ENCODE results near the gene NEK4. TPM values are rescaled to one million over a fixed set of nuclear protein-coding genes. Genes with fewer than 3 reads are reported as not detected.

NEK4 gene
- total and polyA plus RNA-seq, 4 donors: 5.4 to 28.7 (median 15.4) TPM

DNA sequence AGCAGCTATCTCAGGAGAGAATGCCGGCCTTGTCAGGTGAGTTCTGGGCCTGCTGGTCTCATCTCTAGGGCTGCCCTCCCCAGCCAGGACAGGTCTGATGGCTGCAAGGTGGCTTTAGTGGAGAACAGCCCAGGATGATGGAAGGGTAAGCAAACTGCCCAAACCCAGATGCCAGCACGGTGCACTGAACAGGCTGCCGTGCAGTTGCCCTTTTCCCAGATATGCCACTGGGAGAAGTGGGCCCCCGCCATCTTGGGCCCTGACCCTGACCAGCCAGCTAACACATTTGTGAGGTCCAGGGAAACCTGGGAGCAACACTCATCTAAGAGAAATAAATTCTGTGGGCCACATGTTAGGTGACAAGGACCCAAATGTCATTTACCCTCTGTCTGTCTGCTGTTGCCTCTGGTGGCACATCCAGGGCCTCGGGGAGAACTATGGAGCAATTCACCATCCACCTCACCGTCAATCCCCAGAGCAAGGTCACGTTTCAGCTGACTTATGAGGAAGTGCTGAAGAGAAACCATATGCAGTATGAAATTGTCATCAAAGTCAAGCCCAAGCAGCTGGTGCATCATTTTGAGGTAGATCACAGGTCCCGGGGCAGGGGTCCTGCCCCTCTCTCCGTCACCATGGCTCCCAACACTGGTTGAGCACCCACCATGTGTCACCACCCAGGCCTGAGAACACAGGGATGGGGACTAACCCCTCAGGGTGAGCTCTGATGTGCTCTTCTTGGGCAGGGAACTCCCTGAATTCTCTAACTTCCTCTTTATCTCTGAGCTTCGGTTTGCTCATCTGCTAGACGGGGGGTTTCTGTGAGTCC is 8.5 kb upstream of the NEK4 start:
- H3K9me3 ChIP-seq (ENCODE audit: control insufficient read depth in 4 of 4, low read length in 3 of 4): no peaks in the 10 kb centered on the region
- H3K4me1 ChIP-seq (ENCODE audit: control insufficient read depth in 4 of 4, insufficient read depth in 4 of 4, low read length in 3 of 4): peaks cover 12 to 81% (median 65%) of the 10 kb centered on the region in 4 donors
- no peak for TF ChIP-seq NR2F2 (IDR thresholded peaks at IDR 0.05)
- TF ChIP-seq, protein P1, sequence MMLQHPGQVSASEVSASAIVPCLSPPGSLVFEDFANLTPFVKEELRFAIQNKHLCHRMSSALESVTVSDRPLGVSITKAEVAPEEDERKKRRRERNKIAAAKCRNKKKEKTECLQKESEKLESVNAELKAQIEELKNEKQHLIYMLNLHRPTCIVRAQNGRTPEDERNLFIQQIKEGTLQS (IDR thresholded peaks at IDR 0.05): no peak
- peak; percentile 25 to 30 for TF ChIP-seq RXRA (IDR thresholded peaks at IDR 0.05)
- TF ChIP-seq, protein P2, sequence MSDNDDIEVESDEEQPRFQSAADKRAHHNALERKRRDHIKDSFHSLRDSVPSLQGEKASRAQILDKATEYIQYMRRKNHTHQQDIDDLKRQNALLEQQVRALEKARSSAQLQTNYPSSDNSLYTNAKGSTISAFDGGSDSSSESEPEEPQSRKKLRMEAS (IDR thresholded peaks at IDR 0.05): no peak
- TF ChIP-seq, protein P3, sequence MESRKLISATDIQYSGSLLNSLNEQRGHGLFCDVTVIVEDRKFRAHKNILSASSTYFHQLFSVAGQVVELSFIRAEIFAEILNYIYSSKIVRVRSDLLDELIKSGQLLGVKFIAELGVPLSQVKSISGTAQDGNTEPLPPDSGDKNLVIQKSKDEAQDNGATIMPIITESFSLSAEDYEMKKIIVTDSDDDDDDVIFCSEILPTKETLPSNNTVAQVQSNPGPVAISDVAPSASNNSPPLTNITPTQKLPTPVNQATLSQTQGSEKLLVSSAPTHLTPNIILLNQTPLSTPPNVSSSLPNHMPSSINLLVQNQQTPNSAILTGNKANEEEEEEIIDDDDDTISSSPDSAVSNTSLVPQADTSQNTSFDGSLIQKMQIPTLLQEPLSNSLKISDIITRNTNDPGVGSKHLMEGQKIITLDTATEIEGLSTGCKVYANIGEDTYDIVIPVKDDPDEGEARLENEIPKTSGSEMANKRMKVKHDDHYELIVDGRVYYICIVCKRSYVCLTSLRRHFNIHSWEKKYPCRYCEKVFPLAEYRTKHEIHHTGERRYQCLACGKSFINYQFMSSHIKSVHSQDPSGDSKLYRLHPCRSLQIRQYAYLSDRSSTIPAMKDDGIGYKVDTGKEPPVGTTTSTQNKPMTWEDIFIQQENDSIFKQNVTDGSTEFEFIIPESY (IDR thresholded peaks at IDR 0.05): no peak
- TF ChIP-seq, protein P4, sequence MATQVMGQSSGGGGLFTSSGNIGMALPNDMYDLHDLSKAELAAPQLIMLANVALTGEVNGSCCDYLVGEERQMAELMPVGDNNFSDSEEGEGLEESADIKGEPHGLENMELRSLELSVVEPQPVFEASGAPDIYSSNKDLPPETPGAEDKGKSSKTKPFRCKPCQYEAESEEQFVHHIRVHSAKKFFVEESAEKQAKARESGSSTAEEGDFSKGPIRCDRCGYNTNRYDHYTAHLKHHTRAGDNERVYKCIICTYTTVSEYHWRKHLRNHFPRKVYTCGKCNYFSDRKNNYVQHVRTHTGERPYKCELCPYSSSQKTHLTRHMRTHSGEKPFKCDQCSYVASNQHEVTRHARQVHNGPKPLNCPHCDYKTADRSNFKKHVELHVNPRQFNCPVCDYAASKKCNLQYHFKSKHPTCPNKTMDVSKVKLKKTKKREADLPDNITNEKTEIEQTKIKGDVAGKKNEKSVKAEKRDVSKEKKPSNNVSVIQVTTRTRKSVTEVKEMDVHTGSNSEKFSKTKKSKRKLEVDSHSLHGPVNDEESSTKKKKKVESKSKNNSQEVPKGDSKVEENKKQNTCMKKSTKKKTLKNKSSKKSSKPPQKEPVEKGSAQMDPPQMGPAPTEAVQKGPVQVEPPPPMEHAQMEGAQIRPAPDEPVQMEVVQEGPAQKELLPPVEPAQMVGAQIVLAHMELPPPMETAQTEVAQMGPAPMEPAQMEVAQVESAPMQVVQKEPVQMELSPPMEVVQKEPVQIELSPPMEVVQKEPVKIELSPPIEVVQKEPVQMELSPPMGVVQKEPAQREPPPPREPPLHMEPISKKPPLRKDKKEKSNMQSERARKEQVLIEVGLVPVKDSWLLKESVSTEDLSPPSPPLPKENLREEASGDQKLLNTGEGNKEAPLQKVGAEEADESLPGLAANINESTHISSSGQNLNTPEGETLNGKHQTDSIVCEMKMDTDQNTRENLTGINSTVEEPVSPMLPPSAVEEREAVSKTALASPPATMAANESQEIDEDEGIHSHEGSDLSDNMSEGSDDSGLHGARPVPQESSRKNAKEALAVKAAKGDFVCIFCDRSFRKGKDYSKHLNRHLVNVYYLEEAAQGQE (IDR thresholded peaks at IDR 0.05): no peak
- TF ChIP-seq RAD21 (IDR thresholded peaks at IDR 0.05): no peak
- no peak for TF ChIP-seq EGR1 (IDR thresholded peaks at IDR 0.05; ENCODE audit: low read depth in 2 of 2)
- H3K9ac ChIP-seq (ENCODE audit: low read depth in 1 of 2, low read length in 2 of 2): peak overlapping the region; percentile 76 to 83
- DNase-seq (ENCODE audit: low spot score): no peak
- peak overlapping the region; percentile 92 to 99 for H3K27ac ChIP-seq (ENCODE audit: low read depth in 1 of 2, low read length in 2 of 2)
- H3K36me3 ChIP-seq (ENCODE audit: control insufficient read depth in 4 of 4, insufficient read depth in 3 of 4, low read depth in 1 of 4, low read length in 3 of 4): peaks cover 9 to 31% (median 17%) of the 10 kb centered on the region in 4 donors
- no peaks in the 10 kb centered on the region for H3K27me3 ChIP-seq (ENCODE audit: control insufficient read depth in 4 of 4, insufficient read depth in 4 of 4, low read length in 3 of 4)
- peak overlapping the region; percentile 49 to 86 (median 73) for H3K4me3 ChIP-seq (ENCODE audit: low read depth in 1 of 3, low read length in 3 of 3)
- 36% methylated on average over 11 of the region's 11 CpGs for WGBS

- H3K4me3 ChIP-seq (ENCODE audit: low read depth in 1 of 3, low read length in 3 of 3): peak overlapping the region; percentile 49 to 86 (median 73)
- peaks cover 4 to 20% (median 12%) of the 10 kb centered on the region in 4 donors for H3K36me3 ChIP-seq (ENCODE audit: control insufficient read depth in 4 of 4, insufficient read depth in 3 of 4, low read depth in 1 of 4, low read length in 3 of 4)
- H3K27me3 ChIP-seq (ENCODE audit: control insufficient read depth in 4 of 4, insufficient read depth in 4 of 4, low read length in 3 of 4): no peaks in the 10 kb centered on the region
- DNase-seq (ENCODE audit: low spot score): peak; percentile 33
- H3K27ac ChIP-seq (ENCODE audit: low read depth in 1 of 2, low read length in 2 of 2): peak overlapping the region; percentile 92 to 99
- H3K9ac ChIP-seq (ENCODE audit: low read depth in 1 of 2, low read length in 2 of 2): peak overlapping the region; percentile 76 to 97
- 31% methylated on average over 17 of the region's 17 CpGs for WGBS
- peaks cover 14 to 80% (median 62%) of the 10 kb centered on the region in 4 donors for H3K4me1 ChIP-seq (ENCODE audit: control insufficient read depth in 4 of 4, insufficient read depth in 4 of 4, low read length in 3 of 4)
- no peaks in the 10 kb centered on the region for H3K9me3 ChIP-seq (ENCODE audit: control insufficient read depth in 4 of 4, low read length in 3 of 4)
- TF ChIP-seq TAF1 (conservative IDR thresholded peaks at IDR 0.05): peak; percentile 46
- TF ChIP-seq NR2F2 (IDR thresholded peaks at IDR 0.05): no peak
- TF ChIP-seq, protein P2 (IDR thresholded peaks at IDR 0.05): no peak
- TF ChIP-seq YY1 (IDR thresholded peaks at IDR 0.05): peak; percentile 51
- no peak for TF ChIP-seq HNF4G (IDR thresholded peaks at IDR 0.05)
- TF ChIP-seq, protein P3 (IDR thresholded peaks at IDR 0.05): no peak
- no peak for TF ChIP-seq FOXA2 (IDR thresholded peaks at IDR 0.05)
- TF ChIP-seq HNF4A (conservative IDR thresholded peaks at IDR 0.05): peak; percentile 64 to 74
- peak; percentile 49 for TF ChIP-seq SP1 (IDR thresholded peaks at IDR 0.05)
- TF ChIP-seq, protein P4 (IDR thresholded peaks at IDR 0.05): peak; percentile 56
- TF ChIP-seq RAD21 (IDR thresholded peaks at IDR 0.05): peak; percentile 16 to 23
- TF ChIP-seq JUND (IDR thresholded peaks at IDR 0.05): no peak
- peak; percentile 36 to 80 for TF ChIP-seq RXRA (IDR thresholded peaks at IDR 0.05)
- TF ChIP-seq FOXA1 (IDR thresholded peaks at IDR 0.05): no peak
- no peak for TF ChIP-seq EGR1 (IDR thresholded peaks at IDR 0.05; ENCODE audit: low read depth in 2 of 2)
Observed at GRCh38 chr3:52777959-52778805, 7.4 kb upstream of the NEK4 start.
